Panc1 (cell line): Measurements from ENCODE around the gene FBXO7. TPM values are rescaled to one million over a fixed set of nuclear protein-coding genes. Genes with fewer than 3 reads are reported as not detected.

Source experiments
- ATAC-seq: fragments of 200-7000 bp; cut with Tn5 transposase; 2 replicates; pipeline ENCODE4 v1.9.1; 2020; ENCODE audit warnings: mild to moderate bottlenecking, moderate library complexity
- BruUV-seq: library from RNA; stranded (reverse); fragments of 400-500 nt; replicated peaks from 2 replicates; lab custom pipeline; 2021; lab: Mats Ljungman, UMichigan
- CTCF ChIA-PET: fragments of 300-600 bp; sonication (Branson Sonifier 250); formaldehyde crosslinking; loops from one replicate; lab custom pipeline; 2022; ENCODE audit warnings: antibody characterized with exemption; lab: Charles Lee
- POLR2A ChIA-PET: fragments of 300-600 bp; sonication (Branson Sonifier 250); formaldehyde crosslinking; loops from one replicate; lab custom pipeline; 2022; ENCODE audit warnings: antibody characterized with exemption; lab: Charles Lee
- DNase-seq: peaks from one replicate; pipeline ENCODE4 v3.0.0-alpha.2; 2010; ENCODE audit warnings: low read depth, low spot score
- H3K27ac ChIP-seq: 2 replicates; pipeline ENCODE4 v1.5.1; 2011; ENCODE audit warnings: mild to moderate bottlenecking, low read length, inconsistent platforms
- H3K27me3 ChIP-seq: fragments of 200-500 bp; sonication (Bioruptor generic); 2 replicates; pipeline ENCODE4 v1.6.0; 2014; ENCODE audit warnings: low read length, inconsistent platforms; ENCODE audit not compliant: control insufficient read depth, insufficient read depth
- H3K36me3 ChIP-seq: fragments of 200-500 bp; sonication (Bioruptor generic); 2 replicates; pipeline ENCODE4 v1.5.1; 2014; ENCODE audit warnings: inconsistent platforms, mild to moderate bottlenecking, low read length, moderate library complexity; ENCODE audit not compliant: control insufficient read depth, insufficient read depth
- H3K4me1 ChIP-seq: 2 replicates; pipeline ENCODE4 v1.5.1; 2011; ENCODE audit warnings: inconsistent platforms, mild to moderate bottlenecking, low read length, moderate library complexity; ENCODE audit not compliant: control insufficient read depth, insufficient read depth
- H3K4me3 ChIP-seq, 2 experiments: 2 replicates each; pipeline ENCODE4 v1.5.1; 2011 to 2012; ENCODE audit warnings: low read depth in 2 of 2, low read length in 2 of 2, mild to moderate bottlenecking in 2 of 2, inconsistent platforms in 1 of 2, moderate library complexity in 1 of 2
- H3K9me3 ChIP-seq: fragments of 200-500 bp; sonication (Bioruptor generic); 2 replicates; pipeline ENCODE4 v1.5.1; 2014; ENCODE audit warnings: low read depth, mild to moderate bottlenecking, inconsistent platforms, low read length, moderate library complexity; ENCODE audit not compliant: control insufficient read depth, insufficient read depth
- POLR2AphosphoS5 ChIP-seq: IDR thresholded peaks from 2 replicates; pipeline ENCODE4 v1.6.1; 2012; ENCODE audit warnings: mild to moderate bottlenecking, low read depth, low read length, moderate library complexity
- SIN3A ChIP-seq: IDR thresholded peaks from 2 replicates; pipeline ENCODE4 v1.6.1; 2012; ENCODE audit warnings: low read depth, mild to moderate bottlenecking, low read length, moderate library complexity, borderline replicate concordance; ENCODE audit not compliant: insufficient read depth
- TCF7L2 ChIP-seq: IDR thresholded peaks from 2 replicates; pipeline ENCODE4 v1.6.1; 2011; ENCODE audit warnings: mild to moderate bottlenecking, low read depth, low read length, inconsistent platforms
- in situ Hi-C: cut with HindIII; loops from 2 replicates; pipeline ENCODE4 v1.10.0; 2016; ENCODE audit warnings: low sequenced_read_pairs, low pct_unique_long_range_greater_than_20kb
- intact Hi-C: fragments of 100-400 bp; cut with micrococcal nuclease; formaldehyde crosslinking; loops from one replicate; pipeline ENCODE4 v1.10.0; 2022; ENCODE audit not compliant: unreplicated experiment
- total RNA-seq: library from RNA; stranded (reverse); gene quantifications from one replicate; pipeline ENCODE4 v1.2.1, GENCODE V29; 2021; ENCODE audit not compliant: unreplicated experiment
- TF ChIP-seq, protein P1 (sequence below), 2 experiments: IDR thresholded peaks; 2 replicates each; pipeline ENCODE4 v1.6.1; 2011 to 2012; ENCODE audit warnings: low read depth in 2 of 2, control low read depth in 1 of 2, low read length in 1 of 2, mild to moderate bottlenecking in 1 of 2, moderate library complexity in 1 of 2; ENCODE audit not compliant: insufficient read depth in 1 of 2
- TF ChIP-seq, protein P2 (sequence below): fragments of 450-650 bp; IDR thresholded peaks from 2 replicates; pipeline ENCODE4 v1.5.1; 2017; ENCODE audit warnings: mild to moderate bottlenecking

FBXO7 gene
- total RNA-seq, 1 experiment from 2014 or later, result 67.8 TPM

- Histone ChIP-seq H3K4me1 (peaks cover 3% of the 10 kb centered on the region), H3K27me3 (no peaks in the 10 kb centered on the region), H3K9me3 (no peaks in the 10 kb centered on the region), H3K4me3 (no peak overlapping the region), H3K36me3 (peaks cover 8% of the 10 kb centered on the region), H3K27ac (no peak overlapping the region)
- ChIA-PET POLR2A (interaction anchor here (0.8 kb wide), 1 partner anchor 43 kb away, joined by 3 read pairs; no protein-coding TSS in a partner anchor), CTCF (no interaction called here)
- ATAC-seq (no peak), DNase-seq (no peak)
- no TSS peak for BruUV-seq
- in situ Hi-C loops (no loop called here), intact Hi-C loops (no loop called here)
- TF ChIP-seq POLR2AphosphoS5, result no peak
- TF ChIP-seq, protein P1, sequence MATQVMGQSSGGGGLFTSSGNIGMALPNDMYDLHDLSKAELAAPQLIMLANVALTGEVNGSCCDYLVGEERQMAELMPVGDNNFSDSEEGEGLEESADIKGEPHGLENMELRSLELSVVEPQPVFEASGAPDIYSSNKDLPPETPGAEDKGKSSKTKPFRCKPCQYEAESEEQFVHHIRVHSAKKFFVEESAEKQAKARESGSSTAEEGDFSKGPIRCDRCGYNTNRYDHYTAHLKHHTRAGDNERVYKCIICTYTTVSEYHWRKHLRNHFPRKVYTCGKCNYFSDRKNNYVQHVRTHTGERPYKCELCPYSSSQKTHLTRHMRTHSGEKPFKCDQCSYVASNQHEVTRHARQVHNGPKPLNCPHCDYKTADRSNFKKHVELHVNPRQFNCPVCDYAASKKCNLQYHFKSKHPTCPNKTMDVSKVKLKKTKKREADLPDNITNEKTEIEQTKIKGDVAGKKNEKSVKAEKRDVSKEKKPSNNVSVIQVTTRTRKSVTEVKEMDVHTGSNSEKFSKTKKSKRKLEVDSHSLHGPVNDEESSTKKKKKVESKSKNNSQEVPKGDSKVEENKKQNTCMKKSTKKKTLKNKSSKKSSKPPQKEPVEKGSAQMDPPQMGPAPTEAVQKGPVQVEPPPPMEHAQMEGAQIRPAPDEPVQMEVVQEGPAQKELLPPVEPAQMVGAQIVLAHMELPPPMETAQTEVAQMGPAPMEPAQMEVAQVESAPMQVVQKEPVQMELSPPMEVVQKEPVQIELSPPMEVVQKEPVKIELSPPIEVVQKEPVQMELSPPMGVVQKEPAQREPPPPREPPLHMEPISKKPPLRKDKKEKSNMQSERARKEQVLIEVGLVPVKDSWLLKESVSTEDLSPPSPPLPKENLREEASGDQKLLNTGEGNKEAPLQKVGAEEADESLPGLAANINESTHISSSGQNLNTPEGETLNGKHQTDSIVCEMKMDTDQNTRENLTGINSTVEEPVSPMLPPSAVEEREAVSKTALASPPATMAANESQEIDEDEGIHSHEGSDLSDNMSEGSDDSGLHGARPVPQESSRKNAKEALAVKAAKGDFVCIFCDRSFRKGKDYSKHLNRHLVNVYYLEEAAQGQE (IDR thresholded peaks at IDR 0.05; ENCODE audit: insufficient read depth in 1 of 2, low read depth in 2 of 2, low read length in 1 of 2), result no peak
- TF ChIP-seq SIN3A, result no peak
- TF ChIP-seq, protein P2, sequence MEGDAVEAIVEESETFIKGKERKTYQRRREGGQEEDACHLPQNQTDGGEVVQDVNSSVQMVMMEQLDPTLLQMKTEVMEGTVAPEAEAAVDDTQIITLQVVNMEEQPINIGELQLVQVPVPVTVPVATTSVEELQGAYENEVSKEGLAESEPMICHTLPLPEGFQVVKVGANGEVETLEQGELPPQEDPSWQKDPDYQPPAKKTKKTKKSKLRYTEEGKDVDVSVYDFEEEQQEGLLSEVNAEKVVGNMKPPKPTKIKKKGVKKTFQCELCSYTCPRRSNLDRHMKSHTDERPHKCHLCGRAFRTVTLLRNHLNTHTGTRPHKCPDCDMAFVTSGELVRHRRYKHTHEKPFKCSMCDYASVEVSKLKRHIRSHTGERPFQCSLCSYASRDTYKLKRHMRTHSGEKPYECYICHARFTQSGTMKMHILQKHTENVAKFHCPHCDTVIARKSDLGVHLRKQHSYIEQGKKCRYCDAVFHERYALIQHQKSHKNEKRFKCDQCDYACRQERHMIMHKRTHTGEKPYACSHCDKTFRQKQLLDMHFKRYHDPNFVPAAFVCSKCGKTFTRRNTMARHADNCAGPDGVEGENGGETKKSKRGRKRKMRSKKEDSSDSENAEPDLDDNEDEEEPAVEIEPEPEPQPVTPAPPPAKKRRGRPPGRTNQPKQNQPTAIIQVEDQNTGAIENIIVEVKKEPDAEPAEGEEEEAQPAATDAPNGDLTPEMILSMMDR, result no peak
- TF ChIP-seq TCF7L2, result no peak
Measured at GRCh38 chr22:32480238-32480637, 5.6 kb downstream of the FBXO7 start.

DNA sequence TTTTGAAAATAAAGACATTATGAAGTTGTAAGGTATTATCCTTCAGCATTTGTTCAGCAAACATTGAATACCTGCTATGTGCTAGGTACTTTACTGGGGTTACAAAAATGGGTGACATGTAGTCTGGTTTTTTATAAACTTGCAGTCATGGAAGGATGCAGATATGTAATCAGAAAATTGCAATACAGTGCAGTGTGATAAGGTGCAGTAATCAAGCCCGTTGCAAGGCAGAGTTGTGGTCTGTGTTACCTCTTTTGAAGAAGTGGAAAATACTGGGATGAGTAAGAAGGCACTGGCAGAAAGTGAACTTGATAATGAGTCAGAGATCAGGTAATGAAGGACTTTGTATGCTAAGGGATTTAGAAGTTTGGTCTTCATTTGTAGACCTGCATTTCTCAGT lies 8.1 kb downstream of the FBXO7 start:
- in situ Hi-C loops, result no loop called here
- no peak overlapping the region for H3K27ac ChIP-seq
- H3K9me3 ChIP-seq, result no peaks in the 10 kb centered on the region
- ChIA-PET CTCF (no interaction called here), POLR2A (no interaction called here)
- no peak overlapping the region for H3K4me3 ChIP-seq
- TF ChIP-seq, protein P2, result no peak
- TF ChIP-seq TCF7L2 (no peak), POLR2AphosphoS5 (no peak), SIN3A (no peak)
- TF ChIP-seq, protein P1 (IDR thresholded peaks at IDR 0.05; ENCODE audit: insufficient read depth in 1 of 2, low read depth in 2 of 2, low read length in 1 of 2), result no peak
- intact Hi-C loops, result no loop called here
- H3K4me1 ChIP-seq, result peaks cover 3% of the 10 kb centered on the region; the same call in 1 of the 2 replicates
- no peaks in the 10 kb centered on the region for H3K27me3 ChIP-seq
- ATAC-seq (no peak), DNase-seq (no peak)
- peaks cover 2% of the 10 kb centered on the region; the same call in 1 of the 2 replicates for H3K36me3 ChIP-seq
- BruUV-seq, result no TSS peak
